Natural killer cell (primary cell): ENCODE results near the gene RBFOX1. TPM values are rescaled to one million over a fixed set of nuclear protein-coding genes. Genes with fewer than 3 reads are reported as not detected.

Experiments used
- ATAC-seq, 3 donors: fragments of 150-1000 bp in 2 of 3; fragments of 200-7000 bp in 1 of 3; cut with Tn5 transposase; 1 replicate in 1 of 3; 2 replicates in 2 of 3; pipeline ENCODE4 v1.10.0; 2021; ENCODE audit warnings: mild to moderate bottlenecking in 2 of 3, moderate library complexity in 2 of 3
- DNase-seq, 2 donors: peaks; one replicate each; pipeline versions ENCODE4 v3.0.0 to v3.0.0-alpha.2; 2013 to 2021; ENCODE audit warnings: mixed read lengths in 1 of 2
- H3K27ac ChIP-seq: one replicate; pipeline ENCODE4 v1.5.1; 2013; ENCODE audit warnings: mild to moderate bottlenecking, low read length
- H3K27me3 ChIP-seq: one replicate; pipeline ENCODE4 v1.6.1; 2013; ENCODE audit warnings: low read length; ENCODE audit not compliant: control insufficient read depth, insufficient read depth
- H3K36me3 ChIP-seq: one replicate; pipeline ENCODE4 v1.6.1; 2013; ENCODE audit warnings: low read length; ENCODE audit not compliant: control insufficient read depth, insufficient read depth
- H3K4me1 ChIP-seq: one replicate; pipeline ENCODE4 v1.6.1; 2013; ENCODE audit warnings: low read length; ENCODE audit not compliant: control insufficient read depth, insufficient read depth
- H3K4me3 ChIP-seq: one replicate; pipeline ENCODE4 v1.5.1; 2013; ENCODE audit warnings: low read length
- H3K9me3 ChIP-seq: one replicate; pipeline ENCODE4 v1.6.1; 2013; ENCODE audit warnings: low read length; ENCODE audit not compliant: control insufficient read depth, insufficient read depth
- H3K27ac Mint-ChIP-seq, 2 donors: one replicate each; pipeline ENCODE4 v1.8.0; 2022; ENCODE audit warnings: mild to moderate bottlenecking in 2 of 2, mixed read lengths in 2 of 2, moderate library complexity in 1 of 2
- H3K27me3 Mint-ChIP-seq, 2 donors: one replicate each; pipeline ENCODE4 v1.8.0; 2022; ENCODE audit warnings: low read depth in 2 of 2, mixed read lengths in 2 of 2
- H3K36me3 Mint-ChIP-seq: one replicate; pipeline ENCODE4 v1.8.0; 2022; ENCODE audit warnings: mixed read lengths
- H3K4me1 Mint-ChIP-seq, 2 donors: one replicate each; pipeline ENCODE4 v1.8.0; 2022; ENCODE audit warnings: mixed read lengths in 2 of 2
- H3K4me3 Mint-ChIP-seq: one replicate; pipeline ENCODE4 v1.8.0; 2022; ENCODE audit warnings: mild to moderate bottlenecking, moderate library complexity, mixed read lengths
- H3K9me3 Mint-ChIP-seq, 2 donors: one replicate each; pipeline ENCODE4 v1.8.0; 2022; ENCODE audit warnings: mixed read lengths in 2 of 2
- CTCF ChIP-seq: fragments of 200-600 bp; IDR thresholded peaks from one replicate; pipeline ENCODE4 v1.8.0; 2022; ENCODE audit warnings: antibody characterized with exemption
- WGBS: methylation state at CpG from one replicate; pipeline ENCODE4 v1.1.7; 2013; ENCODE audit warnings: missing lambda C conversion rate; ENCODE audit not compliant: insufficient coverage; 5-methylcytosine and 5-hydroxymethylcytosine counted together
- intact Hi-C: fragments of 100-400 bp; cut with micrococcal nuclease; formaldehyde crosslinking; loops from one replicate; pipeline ENCODE4 v1.14.2; 2022
- total RNA-seq, 4 donors: library from RNA; stranded (reverse); fragments of 120-200 nt in 1 of 4; gene quantifications; one replicate each; pipeline versions ENCODE4 v1.2.3 to v1.2.4, GENCODE V29; 2013 to 2022

The RBFOX1 gene
- total RNA-seq, 3 donors from 2014 or later (not counting 1 experiment from before 2014, with no cell fraction given): not detected

GRCh38 chr16:7449306-7449705 is 116.7 kb downstream of the RBFOX1 start:
- Mint-ChIP-seq H3K36me3 (no peaks in the 10 kb centered on the region), H3K9me3 (peaks cover 19 to 27% of the 10 kb centered on the region in 2 donors), H3K4me3 (no peak overlapping the region), H3K27me3 (no peaks in the 10 kb centered on the region), H3K4me1 (no peaks in the 10 kb centered on the region), H3K27ac (no peak overlapping the region)
- ATAC-seq (no peak), DNase-seq (no peak)
- Histone ChIP-seq H3K27ac (no peak overlapping the region), H3K9me3 (no peaks in the 10 kb centered on the region), H3K4me3 (no peak overlapping the region), H3K4me1 (no peaks in the 10 kb centered on the region), H3K36me3 (no peaks in the 10 kb centered on the region), H3K27me3 (no peaks in the 10 kb centered on the region)
- TF ChIP-seq CTCF: no peak
- 97% methylated on average over 2 of the region's 3 CpGs for WGBS
- intact Hi-C loops: loop anchor here (10.0 kb wide), 1 partner anchor 65 kb away; no protein-coding TSS in a partner anchor

GRCh38 chr16:7449808-7450207 is 117.2 kb downstream of the RBFOX1 start:
- no peaks in the 10 kb centered on the region for H3K27me3 Mint-ChIP-seq
- intact Hi-C loops: loop anchor here (10.0 kb wide), 1 partner anchor 65 kb away; no protein-coding TSS in a partner anchor
- no peak for ATAC-seq

GRCh38 chr16:7450440-7450839 is 117.8 kb downstream of the RBFOX1 start:
- no peak overlapping the region for H3K4me3 ChIP-seq
- no peaks in the 10 kb centered on the region for H3K27me3 ChIP-seq
- Mint-ChIP-seq H3K9me3 (peaks cover 17 to 27% of the 10 kb centered on the region in 2 donors), H3K36me3 (no peaks in the 10 kb centered on the region), H3K27me3 (no peaks in the 10 kb centered on the region), H3K4me3 (no peak overlapping the region), H3K4me1 (no peaks in the 10 kb centered on the region), H3K27ac (no peak overlapping the region)
- no peaks in the 10 kb centered on the region for H3K4me1 ChIP-seq
- no peak overlapping the region for H3K27ac ChIP-seq
- WGBS: 81% methylated on average over 7 of the region's 7 CpGs
- intact Hi-C loops: no loop called here
- no peak for DNase-seq
- no peaks in the 10 kb centered on the region for H3K36me3 ChIP-seq
- no peak for ATAC-seq
- no peak for TF ChIP-seq CTCF
- no peaks in the 10 kb centered on the region for H3K9me3 ChIP-seq

More at GRCh38 chr16:7449808-7450207, 117.2 kb downstream of the RBFOX1 start:
- no peaks in the 10 kb centered on the region for H3K36me3 Mint-ChIP-seq
- DNase-seq: no peak
- Histone ChIP-seq H3K4me3 (no peak overlapping the region), H3K36me3 (no peaks in the 10 kb centered on the region), H3K27ac (no peak overlapping the region), H3K27me3 (no peaks in the 10 kb centered on the region), H3K4me1 (no peaks in the 10 kb centered on the region), H3K9me3 (no peaks in the 10 kb centered on the region)
- 92% methylated on average over 7 of the region's 7 CpGs for WGBS
- no peaks in the 10 kb centered on the region for H3K4me1 Mint-ChIP-seq
- no peak overlapping the region for H3K4me3 Mint-ChIP-seq
- H3K27ac Mint-ChIP-seq: no peak overlapping the region
- H3K9me3 Mint-ChIP-seq: peaks cover 17 to 27% of the 10 kb centered on the region in 2 donors
- no peak for TF ChIP-seq CTCF

- no peak for TF ChIP-seq CTCF
- H3K4me3 Mint-ChIP-seq: no peak overlapping the region
- H3K27ac Mint-ChIP-seq: no peak overlapping the region
- Histone ChIP-seq H3K36me3 (no peaks in the 10 kb centered on the region), H3K4me1 (no peaks in the 10 kb centered on the region), H3K9me3 (no peaks in the 10 kb centered on the region), H3K27ac (no peak overlapping the region), H3K27me3 (no peaks in the 10 kb centered on the region), H3K4me3 (no peak overlapping the region)
- intact Hi-C loops: no loop called here
- H3K9me3 Mint-ChIP-seq: peaks cover 12 to 21% of the 10 kb centered on the region in 2 donors
- 87% methylated on average over 6 of the region's 6 CpGs for WGBS
- H3K36me3 Mint-ChIP-seq: no peaks in the 10 kb centered on the region
- no peaks in the 10 kb centered on the region for H3K4me1 Mint-ChIP-seq
- no peak for DNase-seq
- no peak for ATAC-seq
- H3K27me3 Mint-ChIP-seq: no peaks in the 10 kb centered on the region
Observed at GRCh38 chr16:7452090-7452489, 119.4 kb downstream of the RBFOX1 start.
